Measurements from ENCODE around the gene HNRNPAB.

Gene HNRNPAB

DNA sequence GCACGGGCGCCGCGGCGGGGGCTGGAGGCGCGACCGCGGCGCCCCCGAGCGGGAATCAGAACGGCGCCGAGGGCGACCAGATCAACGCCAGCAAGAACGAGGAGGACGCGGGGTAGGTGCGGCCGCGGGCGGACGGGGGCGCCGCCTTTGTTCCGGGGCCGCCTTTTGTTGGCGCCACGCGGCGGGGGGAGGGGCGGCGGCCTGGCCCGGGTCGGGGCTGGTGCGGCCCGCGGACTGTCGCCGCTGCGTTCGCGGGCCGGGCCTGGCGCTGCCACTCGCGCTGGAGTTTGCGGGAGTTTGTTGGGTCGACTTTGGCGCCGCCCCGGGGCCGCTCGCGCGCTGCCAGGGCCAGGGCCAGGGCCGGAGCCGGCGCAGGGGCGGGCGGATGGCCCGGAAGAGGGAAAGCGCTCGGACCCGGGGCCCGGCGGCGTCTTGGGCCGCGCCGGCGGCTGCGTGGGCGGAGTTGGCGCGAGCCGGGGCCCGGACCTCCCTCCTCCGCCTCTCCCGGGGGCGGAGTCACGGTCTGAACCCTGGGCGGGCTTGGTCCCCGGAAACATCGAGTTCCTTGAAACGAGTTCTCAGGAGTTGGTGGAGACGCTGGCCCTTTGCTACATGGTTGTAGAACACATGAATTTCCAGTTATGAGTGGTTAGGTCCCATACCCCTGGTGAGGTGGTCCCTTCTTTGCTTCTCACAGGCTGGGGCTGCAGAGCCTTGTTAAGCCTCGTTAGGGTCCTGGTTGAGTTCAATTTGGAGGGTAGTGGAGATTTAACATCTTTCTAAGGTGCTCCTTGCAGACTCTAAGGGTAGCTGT, 809 bp downstream of the HNRNPAB start:
- H3K36me3 Mint-ChIP-seq: peaks cover 43% of the 10 kb centered on the region
- H3K4me1 Mint-ChIP-seq: peaks cover 38% of the 10 kb centered on the region
- peak overlapping the region; percentile 89 for H3K4me3 Mint-ChIP-seq
- H3K9me3 Mint-ChIP-seq: no peaks in the 10 kb centered on the region
- peak overlapping the region; percentile 93 for H3K27ac Mint-ChIP-seq
- no peaks in the 10 kb centered on the region for H3K27me3 Mint-ChIP-seq
- peak; percentile 76 for ATAC-seq

- Mint-ChIP-seq H3K27me3 (no peaks in the 10 kb centered on the region), H3K4me3 (peak overlapping the region; percentile 72), H3K4me1 (peaks cover 41% of the 10 kb centered on the region), H3K36me3 (peaks cover 47% of the 10 kb centered on the region), H3K9me3 (no peaks in the 10 kb centered on the region), H3K27ac (peak overlapping the region; percentile 73)
- no peak for ATAC-seq
Observed at GRCh38 chr5:178205749-178206047, 1.4 kb downstream of the HNRNPAB start.

- peaks cover 52% of the 10 kb centered on the region for H3K36me3 Mint-ChIP-seq
- peak overlapping the region; percentile 72 for H3K4me3 Mint-ChIP-seq
- peak overlapping the region; percentile 73 for H3K27ac Mint-ChIP-seq
- peaks cover 47% of the 10 kb centered on the region for H3K4me1 Mint-ChIP-seq
- H3K9me3 Mint-ChIP-seq: no peaks in the 10 kb centered on the region
- ATAC-seq: no peak
- H3K27me3 Mint-ChIP-seq: no peaks in the 10 kb centered on the region
Observed at GRCh38 chr5:178206166-178207101, 2.1 kb downstream of the HNRNPAB start.

DNA sequence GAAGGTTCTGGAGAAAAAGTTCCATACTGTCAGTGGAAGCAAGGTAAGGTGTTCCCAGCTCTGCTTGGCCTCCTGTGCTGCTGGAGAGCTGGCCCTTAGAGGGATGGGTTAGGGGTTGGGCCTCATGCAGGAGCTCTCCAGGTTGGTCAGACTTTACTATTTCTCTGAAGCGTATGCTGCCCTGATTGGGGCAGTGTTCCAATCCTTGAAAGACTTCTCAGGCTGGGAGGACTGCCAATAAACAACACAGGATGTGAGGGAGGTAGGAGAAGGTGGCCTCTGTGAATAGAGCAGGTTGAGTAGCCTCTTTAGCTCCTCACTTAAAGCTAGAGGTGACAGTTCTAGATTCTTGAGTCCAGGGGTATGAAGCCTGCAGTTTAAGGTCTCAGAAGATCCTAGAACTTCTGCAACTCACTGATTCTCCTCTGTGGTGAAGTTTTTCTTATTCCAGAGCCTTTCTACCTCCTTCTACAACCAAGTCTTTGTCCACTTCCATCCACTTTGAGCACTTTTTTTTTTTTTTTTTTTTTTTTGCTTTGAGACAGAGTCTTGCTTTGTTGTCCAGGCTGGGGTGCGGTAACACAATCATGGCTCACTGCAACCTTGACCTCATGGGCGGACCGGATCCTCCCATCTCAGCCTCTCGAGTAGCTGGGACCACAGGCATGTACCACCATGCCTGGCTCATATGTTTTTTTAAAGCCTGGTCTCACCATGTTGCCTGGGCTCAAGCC, 3.0 kb downstream of the HNRNPAB start:
- peaks cover 58% of the 10 kb centered on the region for H3K36me3 Mint-ChIP-seq
- H3K9me3 Mint-ChIP-seq: no peaks in the 10 kb centered on the region
- H3K4me3 Mint-ChIP-seq: no peak overlapping the region
- peaks cover 47% of the 10 kb centered on the region for H3K4me1 Mint-ChIP-seq
- peak overlapping the region; percentile 37 for H3K27ac Mint-ChIP-seq
- ATAC-seq: no peak
- H3K27me3 Mint-ChIP-seq: no peaks in the 10 kb centered on the region

DNA sequence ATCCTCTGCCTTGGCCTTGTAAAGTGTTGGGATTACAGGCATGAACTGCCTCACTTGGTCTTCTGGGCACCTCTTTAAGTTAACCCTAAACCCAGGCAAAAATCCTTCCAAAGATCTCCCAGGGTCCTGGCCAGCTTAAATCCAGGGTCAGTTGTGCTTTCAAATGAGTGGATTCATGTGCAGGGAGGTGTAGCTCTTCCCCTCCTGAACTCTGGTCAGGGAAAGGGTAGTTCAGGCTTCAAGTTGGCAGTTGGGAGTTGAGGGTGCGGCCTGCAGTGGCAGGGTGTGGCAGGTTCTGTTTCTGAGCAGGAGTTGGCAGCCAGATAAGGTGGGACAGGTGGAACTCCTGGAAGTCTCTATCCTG, 3.6 kb downstream of the HNRNPAB start:
- H3K9me3 Mint-ChIP-seq: no peaks in the 10 kb centered on the region
- H3K27ac Mint-ChIP-seq: peak overlapping the region; percentile 37
- H3K27me3 Mint-ChIP-seq: no peaks in the 10 kb centered on the region
- no peak for ATAC-seq
- peaks cover 47% of the 10 kb centered on the region for H3K4me1 Mint-ChIP-seq
- H3K4me3 Mint-ChIP-seq: no peak overlapping the region
- peaks cover 61% of the 10 kb centered on the region for H3K36me3 Mint-ChIP-seq

DNA sequence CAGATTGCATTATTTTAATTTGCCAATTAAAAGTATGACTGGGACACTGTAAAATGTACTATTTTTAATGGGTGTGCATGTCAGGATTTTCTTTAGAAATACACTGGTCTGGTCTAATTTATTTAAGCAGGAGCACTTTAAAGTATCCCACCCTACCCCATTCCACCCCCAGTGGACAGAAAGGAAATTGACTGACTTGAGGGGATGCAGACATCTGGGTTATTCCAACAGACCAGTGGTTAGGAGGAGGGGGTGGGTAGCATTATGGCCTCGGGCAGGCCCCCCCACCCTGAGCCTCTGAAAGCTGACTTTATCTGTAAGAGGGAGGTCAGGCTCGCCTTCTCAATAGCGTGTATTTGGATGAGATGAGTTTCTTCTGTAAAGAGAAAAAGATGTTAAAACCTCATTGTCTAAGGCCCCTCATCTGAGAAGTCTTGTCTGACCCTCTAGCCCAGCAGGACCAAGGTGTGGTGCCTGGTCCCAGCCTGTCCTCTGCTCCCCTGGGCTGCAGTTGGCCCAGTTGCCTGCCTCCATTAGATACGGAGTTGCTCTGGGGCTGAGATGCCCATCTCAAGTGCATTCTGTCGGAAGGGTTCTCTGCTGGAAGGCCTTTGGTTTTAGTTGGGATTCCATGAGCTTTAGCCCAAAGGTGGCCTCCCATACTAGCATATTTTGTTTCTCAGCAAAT, 4.4 kb downstream of the HNRNPAB start:
- Mint-ChIP-seq H3K9me3 (no peaks in the 10 kb centered on the region), H3K4me3 (no peak overlapping the region), H3K36me3 (peaks cover 69% of the 10 kb centered on the region), H3K4me1 (peaks cover 51% of the 10 kb centered on the region), H3K27ac (peak overlapping the region; percentile 64), H3K27me3 (no peaks in the 10 kb centered on the region)
- ATAC-seq: no peak

- Mint-ChIP-seq H3K27me3 (no peaks in the 10 kb centered on the region), H3K36me3 (peaks cover 69% of the 10 kb centered on the region), H3K9me3 (no peaks in the 10 kb centered on the region), H3K4me1 (peaks cover 56% of the 10 kb centered on the region), H3K4me3 (no peak overlapping the region), H3K27ac (peak overlapping the region; percentile 64)
- no peak for ATAC-seq
Observed at GRCh38 chr5:178209334-178210072, 5.2 kb downstream of the HNRNPAB start.

DNA sequence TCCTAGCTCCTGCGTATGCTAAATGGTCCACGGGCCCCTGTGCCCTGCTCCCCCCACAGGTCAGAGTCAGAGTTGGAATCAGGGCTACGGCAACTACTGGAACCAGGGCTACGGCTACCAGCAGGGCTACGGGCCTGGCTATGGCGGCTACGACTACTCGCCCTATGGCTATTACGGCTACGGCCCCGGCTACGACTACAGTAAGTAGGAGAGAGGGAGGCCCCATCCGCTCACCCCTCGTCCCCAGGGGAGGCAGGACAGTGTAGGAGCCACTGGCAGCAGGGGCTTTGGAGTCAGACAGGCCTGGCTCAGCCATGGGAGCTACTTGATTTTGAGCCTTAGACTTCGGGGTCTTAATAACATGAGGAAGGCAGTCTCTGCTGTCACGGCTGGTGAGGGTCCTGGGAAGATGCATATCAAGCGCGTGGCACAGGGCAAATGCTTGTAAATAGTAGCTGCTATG, 5.8 kb downstream of the HNRNPAB start:
- ATAC-seq: no peak
- Mint-ChIP-seq H3K4me3 (no peak overlapping the region), H3K36me3 (peaks cover 68% of the 10 kb centered on the region), H3K4me1 (peaks cover 62% of the 10 kb centered on the region), H3K9me3 (no peaks in the 10 kb centered on the region), H3K27me3 (no peaks in the 10 kb centered on the region), H3K27ac (peak overlapping the region; percentile 64)

DNA sequence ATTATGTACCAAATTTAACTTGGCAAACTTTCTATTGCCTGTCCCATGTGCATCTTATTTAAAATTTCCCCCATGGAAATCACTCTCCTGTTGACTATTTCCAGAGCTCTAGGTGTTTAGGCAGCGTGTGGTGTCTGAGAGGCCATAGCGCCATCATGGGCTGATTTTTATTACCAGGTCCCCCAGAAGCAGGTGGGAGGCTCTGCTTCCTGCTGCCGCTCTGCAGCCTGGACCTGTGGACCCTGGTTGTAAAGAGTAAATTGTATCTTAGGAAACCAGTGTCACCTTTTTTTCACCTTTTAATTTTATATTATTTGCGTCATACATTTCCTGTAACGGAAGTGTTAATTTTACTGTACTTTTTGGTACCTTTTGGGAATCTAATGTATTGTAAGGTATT, 6.4 kb downstream of the HNRNPAB start:
- H3K4me3 Mint-ChIP-seq: no peak overlapping the region
- peak overlapping the region; percentile 64 for H3K27ac Mint-ChIP-seq
- peaks cover 68% of the 10 kb centered on the region for H3K36me3 Mint-ChIP-seq
- H3K4me1 Mint-ChIP-seq: peaks cover 67% of the 10 kb centered on the region
- ATAC-seq: no peak
- no peaks in the 10 kb centered on the region for H3K9me3 Mint-ChIP-seq
- H3K27me3 Mint-ChIP-seq: no peaks in the 10 kb centered on the region

- Mint-ChIP-seq H3K4me3 (no peak overlapping the region), H3K9me3 (no peaks in the 10 kb centered on the region), H3K4me1 (peaks cover 67% of the 10 kb centered on the region), H3K27me3 (no peaks in the 10 kb centered on the region), H3K36me3 (peaks cover 65% of the 10 kb centered on the region), H3K27ac (peak overlapping the region; percentile 27)
- no peak for ATAC-seq
Observed at GRCh38 chr5:178211095-178212048, 7.0 kb downstream of the HNRNPAB start.

- H3K4me3 Mint-ChIP-seq: no peak overlapping the region
Observed at GRCh38 chr5:178212241-178213002, 8.1 kb downstream of the HNRNPAB start.

DNA sequence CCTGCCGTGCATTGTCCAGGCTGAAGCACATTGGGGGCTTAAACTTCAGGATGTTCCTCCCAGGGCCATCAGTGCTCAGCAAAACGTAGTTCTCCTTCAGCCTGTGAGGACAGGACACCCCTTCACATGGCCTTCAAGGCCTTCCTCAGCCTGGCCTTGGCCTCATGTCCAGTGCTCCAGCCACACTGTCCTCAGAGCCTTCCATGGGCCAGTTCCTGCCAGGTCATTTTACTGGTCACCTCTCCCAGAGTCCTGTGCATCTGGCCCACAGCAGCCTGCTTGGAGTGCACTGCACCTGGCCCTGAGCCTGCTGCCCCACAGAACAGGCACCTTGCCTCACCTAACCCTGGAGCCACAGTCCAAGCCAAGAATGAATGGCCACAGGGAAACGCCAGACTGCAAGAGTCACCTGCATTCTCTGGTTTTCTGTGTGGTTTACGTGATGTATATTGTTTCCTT, 8.7 kb downstream of the HNRNPAB start:
- Mint-ChIP-seq H3K27ac (peak overlapping the region; percentile 48), H3K9me3 (no peaks in the 10 kb centered on the region), H3K27me3 (no peaks in the 10 kb centered on the region), H3K4me3 (no peak overlapping the region), H3K36me3 (peaks cover 68% of the 10 kb centered on the region), H3K4me1 (peaks cover 56% of the 10 kb centered on the region)
- ATAC-seq: no peak

More at GRCh38 chr5:178212241-178213002, 8.1 kb downstream of the HNRNPAB start:
- no peak for ATAC-seq
- peaks cover 70% of the 10 kb centered on the region for H3K36me3 Mint-ChIP-seq
- H3K27ac Mint-ChIP-seq: no peak overlapping the region
- H3K9me3 Mint-ChIP-seq: no peaks in the 10 kb centered on the region
- H3K4me1 Mint-ChIP-seq: peaks cover 62% of the 10 kb centered on the region
- H3K27me3 Mint-ChIP-seq: no peaks in the 10 kb centered on the region

DNA sequence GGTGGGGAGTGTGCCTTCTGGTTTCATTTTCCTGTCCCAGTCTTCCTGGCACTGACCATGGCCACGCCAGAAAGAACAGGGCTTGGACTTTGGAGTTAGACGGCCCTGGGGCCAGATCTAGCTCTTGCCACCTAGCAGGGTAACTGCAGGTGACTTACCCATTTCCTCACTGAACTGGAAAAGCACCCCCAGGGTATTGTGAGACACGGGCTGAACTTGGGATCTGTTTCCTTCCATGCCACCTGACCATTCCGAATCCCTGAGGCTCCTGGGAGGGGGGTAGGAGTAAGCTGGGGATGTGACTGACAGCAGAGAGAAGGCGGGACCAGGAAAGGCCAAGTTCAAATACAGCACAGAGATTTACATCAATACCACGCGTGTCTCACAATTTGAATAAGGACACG, 9.4 kb downstream of the HNRNPAB start:
- peak overlapping the region; percentile 15 for H3K4me3 Mint-ChIP-seq
- H3K27ac Mint-ChIP-seq: peak overlapping the region; percentile 48
- H3K36me3 Mint-ChIP-seq: peaks cover 68% of the 10 kb centered on the region
- H3K27me3 Mint-ChIP-seq: no peaks in the 10 kb centered on the region
- peaks cover 53% of the 10 kb centered on the region for H3K4me1 Mint-ChIP-seq
- H3K9me3 Mint-ChIP-seq: no peaks in the 10 kb centered on the region
- ATAC-seq: no peak
